RPMI7951 (cell line): Measurements from ENCODE around the gene RAB31. TPM values are rescaled to one million over a fixed set of nuclear protein-coding genes. Genes with fewer than 3 reads are reported as not detected.
A peak's percentile ranks its signal among the peaks of the same experiment; 100 is the strongest.

Experiments used
- DNase-seq: peaks from one replicate; pipeline ENCODE4 v3.0.0-alpha.2; 2012; ENCODE audit warnings: low read depth
- total RNA-seq: library from RNA; depleted of rRNA; stranded (reverse); fragments of >200 nt; shearing (Covaris generic); gene quantifications from 2 replicates; pipeline ENCODE4 v1.2.3, GENCODE V29; 2014

The RAB31 gene
- total RNA-seq, 1 experiment from 2014 or later = 41.7 TPM

GRCh38 chr18:9862686-9863085 is 154.6 kb downstream of the RAB31 start:
- no peak for DNase-seq

DNA sequence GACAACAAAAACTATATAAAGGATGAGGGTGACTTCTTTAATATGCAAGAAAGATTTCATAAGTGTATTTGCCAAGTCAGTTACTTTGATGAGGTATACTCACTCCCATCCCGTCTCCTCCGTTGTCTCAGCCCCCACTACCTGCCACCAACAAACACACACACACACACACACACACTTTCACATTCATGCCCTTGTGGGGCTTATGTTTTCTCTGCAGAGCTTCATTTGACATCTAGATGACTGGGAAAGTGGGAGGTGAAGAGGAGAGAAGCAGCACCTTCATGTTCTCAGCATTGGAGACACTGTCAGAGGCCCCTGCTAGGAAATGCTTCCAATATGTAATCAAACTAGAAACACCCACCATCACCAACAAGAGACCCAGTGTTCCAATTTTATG is 155.2 kb downstream of the RAB31 start:
- DNase-seq = no peak

- DNase-seq = no peak
Measured at GRCh38 chr18:9865764-9866490, 157.8 kb downstream of the RAB31 start.

DNA sequence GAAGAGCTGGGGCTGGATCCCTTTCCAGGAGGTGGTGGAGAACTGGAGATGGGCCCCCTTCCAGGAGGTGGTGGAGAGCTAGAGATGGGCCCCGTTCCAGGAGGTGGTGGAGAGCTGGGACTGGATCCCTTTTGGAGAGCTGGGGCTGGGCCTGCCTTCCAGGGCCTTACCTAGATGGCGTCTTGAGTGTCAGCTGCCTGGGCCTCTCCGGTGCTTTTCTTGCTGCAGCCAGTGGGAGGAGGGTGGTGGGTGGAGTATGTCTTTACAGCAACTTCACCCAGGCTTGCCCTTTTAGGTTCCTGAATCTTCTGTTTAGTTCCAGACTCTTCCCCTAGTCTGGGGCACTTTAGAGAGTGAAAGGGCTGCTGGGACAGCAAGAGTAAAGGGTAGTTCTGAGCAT is 158.5 kb downstream of the RAB31 start:
- no peak for DNase-seq

- no peak for DNase-seq
Measured at GRCh38 chr18:9867071-9867594, 159.0 kb downstream of the RAB31 start.

DNA sequence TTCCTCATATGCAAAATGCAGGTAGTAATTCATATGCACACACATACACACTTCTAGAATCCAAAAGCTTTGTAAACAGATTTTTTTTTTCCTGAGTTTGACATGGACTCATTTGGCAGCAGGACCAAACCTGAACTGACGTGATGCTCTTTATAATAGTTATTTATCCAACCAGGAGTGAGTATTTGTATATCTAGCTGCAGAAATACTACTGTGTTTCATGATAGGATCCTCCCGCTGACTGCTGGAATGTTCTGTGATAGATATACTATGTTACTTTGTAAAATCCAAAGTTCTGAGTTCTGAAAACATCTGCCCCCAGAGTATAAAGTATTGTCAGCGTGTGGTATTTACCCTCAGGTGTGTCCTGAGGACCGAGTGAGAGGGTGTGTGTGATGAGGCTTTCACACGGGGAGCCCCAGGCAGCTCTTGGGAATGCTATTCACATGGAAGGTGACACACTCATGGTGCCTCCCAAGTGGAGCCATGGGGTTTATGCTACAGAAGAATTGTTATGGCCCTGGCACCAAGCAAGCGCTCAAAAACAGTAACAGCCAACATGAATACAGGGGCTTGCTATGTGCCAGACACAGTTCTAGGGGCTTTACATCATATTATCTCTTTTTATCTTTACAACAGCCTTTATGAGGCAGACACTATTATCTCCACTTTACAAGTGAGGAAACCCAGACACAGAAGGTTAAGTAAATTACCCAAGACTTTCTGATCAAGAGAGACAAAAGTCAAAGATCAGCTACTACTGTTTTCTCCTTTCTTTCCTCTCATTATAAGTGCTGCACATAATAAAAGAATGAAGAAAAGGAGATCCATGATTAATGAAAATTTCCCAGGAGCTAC is 161.0 kb downstream of the RAB31 start:
- no peak for DNase-seq

DNA sequence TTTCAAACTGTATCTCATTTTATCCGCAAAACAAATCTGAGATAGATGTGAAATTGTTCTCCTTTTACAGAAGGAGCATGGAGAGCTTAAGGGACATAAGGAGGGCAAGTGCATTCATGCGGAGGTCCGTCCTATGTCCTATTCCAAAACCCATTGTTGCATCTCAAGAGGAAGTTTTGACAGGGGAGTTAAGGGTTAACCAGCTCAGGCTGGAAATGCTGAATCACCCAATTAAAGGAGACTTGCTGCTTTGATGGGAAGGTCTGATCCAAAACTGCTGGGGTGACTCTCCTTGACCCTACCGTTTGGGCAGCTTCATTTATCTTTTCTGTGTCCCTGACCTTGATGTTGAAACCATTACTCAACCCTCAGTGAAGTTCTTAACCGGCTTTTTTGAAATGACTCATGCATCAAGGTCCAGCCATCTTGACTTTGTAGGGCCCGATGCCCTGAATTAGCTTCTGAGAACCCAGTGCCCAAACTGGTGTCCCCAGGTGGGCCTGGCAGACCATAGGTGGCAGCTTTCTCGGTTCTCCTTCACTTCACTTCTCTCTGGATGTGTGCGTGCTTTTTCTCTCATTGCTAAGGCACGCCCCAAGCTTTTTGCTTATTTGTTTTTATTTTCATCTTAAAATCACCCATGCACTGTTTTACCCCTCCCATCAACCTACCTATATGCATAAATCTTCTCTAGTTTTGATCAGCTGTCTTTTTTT is 161.8 kb downstream of the RAB31 start:
- peak; percentile 89 for DNase-seq

DNA sequence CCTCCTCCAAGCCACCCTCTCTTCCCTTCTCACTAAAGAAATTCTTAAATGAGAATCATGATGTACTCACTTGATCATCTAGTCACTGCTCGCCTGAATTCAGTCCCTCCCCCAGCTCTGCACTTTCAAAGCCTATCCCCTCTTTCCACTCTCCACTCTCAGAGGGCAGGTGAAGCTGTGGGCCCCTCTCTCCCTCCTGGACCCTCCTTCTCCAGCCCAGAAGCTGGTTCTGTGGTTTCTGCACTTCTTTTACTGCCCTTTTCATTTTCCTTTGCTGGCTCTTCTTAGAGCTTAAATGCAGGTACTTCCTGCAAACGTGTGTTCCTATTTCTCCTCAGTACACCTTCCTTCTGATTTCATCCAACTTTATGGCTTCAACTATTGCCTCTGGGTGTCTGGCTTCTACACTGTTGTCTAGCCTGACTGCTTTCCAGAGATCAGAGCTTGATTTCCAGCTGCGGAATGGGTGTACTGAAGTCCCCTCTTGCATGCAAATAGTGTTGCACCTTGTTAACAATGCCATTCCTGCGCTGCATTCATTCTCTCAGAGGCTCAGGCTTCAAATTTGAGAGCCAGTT is 162.4 kb downstream of the RAB31 start:
- DNase-seq = no peak

DNA sequence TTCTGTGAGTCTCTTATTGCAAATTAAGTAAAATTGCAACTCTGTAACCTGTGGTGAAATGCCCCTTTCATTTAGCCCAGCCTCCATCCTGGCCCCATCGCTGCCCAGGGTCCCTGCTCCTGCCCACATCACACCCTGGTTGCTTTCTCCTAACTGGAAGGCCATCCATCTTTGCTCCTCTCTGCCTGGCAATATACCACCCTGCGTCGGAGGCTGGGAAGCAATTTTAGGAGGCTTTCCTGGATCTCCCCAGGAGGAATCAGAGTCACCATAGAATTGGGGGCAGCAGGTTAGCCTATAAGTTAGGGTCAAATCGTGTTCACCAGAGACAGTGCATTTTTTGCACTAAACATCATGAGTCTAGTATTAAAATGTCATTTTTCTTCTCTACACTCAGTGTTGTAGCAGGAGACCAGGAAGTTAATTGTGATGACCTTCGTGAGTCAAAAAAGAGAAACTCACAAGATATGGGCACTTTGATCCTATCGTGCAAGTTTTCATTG is 163.2 kb downstream of the RAB31 start:
- no peak for DNase-seq

- DNase-seq = no peak
Measured at GRCh38 chr18:9872823-9873222, 164.7 kb downstream of the RAB31 start.

DNA sequence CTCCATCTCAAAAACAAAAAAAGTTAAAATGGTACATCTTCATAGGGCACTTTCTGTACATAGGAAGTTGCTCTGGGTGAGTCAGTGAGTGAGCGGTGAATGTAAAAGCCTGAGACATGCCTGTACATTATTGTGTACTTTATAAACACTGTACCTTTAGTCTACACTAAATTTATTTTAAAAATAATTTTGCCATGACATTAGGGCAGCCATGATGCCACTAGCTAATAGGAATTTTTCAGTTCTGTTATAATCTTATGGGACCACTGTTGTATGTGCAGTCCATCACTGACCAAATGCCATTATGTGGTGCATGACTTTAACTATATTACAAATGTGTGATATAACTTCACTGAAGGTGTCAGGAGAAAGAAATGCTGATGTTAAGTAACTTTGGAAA is 166.6 kb downstream of the RAB31 start:
- DNase-seq = no peak

DNA sequence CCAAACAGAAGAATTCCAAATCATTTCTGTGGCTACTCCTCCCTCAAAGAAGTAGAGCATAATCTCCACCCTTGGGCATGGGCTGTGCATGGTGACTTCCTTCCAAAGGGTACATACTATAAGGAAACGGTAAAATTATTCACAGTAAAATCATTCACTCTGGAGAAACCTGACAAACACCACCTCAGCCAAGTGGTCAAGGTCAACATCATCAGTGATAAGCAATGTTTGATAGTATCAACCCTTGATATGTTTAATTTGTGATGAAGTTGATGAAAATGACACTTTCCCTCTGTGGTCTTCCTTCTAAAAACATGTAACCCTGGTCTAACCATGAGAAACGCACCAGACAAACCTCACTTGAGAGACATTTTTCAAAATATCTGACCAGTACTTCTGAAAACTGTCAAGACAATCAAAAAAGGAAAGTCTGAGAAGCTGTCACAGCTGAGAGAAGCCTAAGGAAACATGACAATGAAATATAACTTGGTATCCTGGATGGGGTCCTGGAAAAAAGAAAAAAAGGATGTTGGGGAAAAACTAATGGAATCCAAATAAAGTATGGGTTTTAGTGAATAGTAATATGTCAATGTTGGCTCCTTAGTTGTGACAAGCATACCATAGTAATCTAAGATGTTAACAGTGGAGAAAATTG is 168.2 kb downstream of the RAB31 start:
- no peak for DNase-seq

DNA sequence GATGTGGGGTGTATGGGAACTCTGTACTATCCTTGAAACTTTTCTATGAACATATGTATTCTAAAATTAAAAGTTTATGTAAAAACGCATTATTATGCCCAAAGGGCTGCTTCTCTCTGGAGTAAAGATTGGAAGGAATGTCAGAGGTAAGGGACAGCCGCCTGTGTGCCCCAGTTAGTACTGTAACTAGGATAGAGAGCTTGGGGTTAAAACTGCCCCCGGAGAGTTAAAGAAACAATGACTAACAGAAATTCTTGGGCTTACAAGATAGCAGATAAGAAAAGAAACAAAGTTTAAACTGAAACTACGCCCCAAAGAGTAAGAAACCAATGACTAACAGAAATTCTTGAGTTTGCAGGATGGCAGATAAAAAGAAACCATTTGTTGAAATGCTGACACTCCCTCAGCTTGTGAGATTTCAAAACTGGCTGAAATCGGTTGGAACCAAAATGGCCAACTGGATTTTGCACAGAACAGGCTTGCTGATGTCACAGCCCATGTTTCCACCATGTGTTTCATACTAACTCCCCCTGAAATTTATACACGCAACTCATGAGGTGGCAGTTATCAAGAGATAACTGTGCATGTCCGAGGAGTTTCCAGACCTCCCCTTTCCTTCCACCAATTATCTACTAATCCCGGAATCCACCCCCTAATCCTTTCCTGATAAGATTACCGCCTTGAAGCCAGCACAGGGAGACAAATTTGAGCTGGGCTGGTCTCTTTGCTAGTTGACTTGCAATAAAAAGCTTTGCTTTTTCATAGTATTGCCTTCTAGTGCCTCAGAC is 169.0 kb downstream of the RAB31 start:
- peak; percentile 90 for DNase-seq

DNA sequence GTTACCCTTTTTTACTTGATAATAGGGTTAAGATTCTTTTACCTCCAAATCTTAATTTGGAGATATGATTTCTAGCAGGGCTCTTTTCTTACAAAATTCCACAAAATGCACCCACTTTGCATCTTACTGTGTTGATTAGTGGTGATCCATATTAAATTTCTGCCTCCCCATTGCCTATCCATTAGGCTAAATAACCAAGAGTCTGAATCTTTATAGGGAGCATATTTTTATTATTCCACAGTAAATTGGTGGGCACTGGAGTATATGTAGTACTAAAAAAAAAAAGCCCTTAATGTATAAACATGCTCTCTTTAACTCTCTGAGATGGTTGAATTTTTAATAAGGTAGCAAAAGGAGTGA is 169.5 kb downstream of the RAB31 start:
- no peak for DNase-seq

DNA sequence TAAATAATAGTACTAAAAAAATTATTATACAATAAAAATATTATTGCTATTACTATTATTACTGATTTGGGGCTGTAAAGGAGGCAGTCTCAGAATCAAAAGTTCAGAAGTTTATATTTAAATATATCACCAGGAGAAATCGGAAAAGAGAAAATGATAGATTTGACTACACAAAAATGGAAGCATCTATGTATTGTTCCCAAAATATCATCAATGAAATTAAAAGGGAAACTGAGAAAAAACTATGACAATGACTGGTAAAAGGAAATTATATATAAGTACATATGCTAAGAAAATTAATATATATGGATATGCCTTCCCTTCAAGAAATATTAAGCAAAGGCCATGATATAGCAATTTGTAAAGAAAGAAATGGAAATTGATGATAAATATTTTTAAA is 170.0 kb downstream of the RAB31 start:
- no peak for DNase-seq

DNA sequence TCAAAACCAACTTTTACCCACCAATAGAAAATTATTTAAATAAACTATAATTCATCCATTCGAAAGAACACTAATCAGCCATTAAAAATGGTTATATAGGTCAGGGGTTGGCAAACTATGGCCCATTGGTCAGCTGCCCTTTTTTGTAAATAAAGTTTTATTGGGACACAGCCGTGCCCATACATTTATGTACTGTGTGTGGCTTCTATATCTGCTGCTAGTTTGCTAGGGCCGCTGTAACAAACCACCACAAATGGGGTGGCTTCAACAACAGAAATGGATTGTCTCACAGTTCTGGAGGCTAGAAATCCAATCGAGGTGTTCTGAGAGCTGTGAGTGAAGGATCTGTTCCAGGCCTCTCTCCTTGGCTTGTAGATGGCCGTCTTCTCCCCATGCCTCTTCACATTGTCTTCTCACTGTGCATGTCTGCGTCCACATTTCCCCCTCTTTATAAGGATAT is 170.7 kb downstream of the RAB31 start:
- no peak for DNase-seq

DNA sequence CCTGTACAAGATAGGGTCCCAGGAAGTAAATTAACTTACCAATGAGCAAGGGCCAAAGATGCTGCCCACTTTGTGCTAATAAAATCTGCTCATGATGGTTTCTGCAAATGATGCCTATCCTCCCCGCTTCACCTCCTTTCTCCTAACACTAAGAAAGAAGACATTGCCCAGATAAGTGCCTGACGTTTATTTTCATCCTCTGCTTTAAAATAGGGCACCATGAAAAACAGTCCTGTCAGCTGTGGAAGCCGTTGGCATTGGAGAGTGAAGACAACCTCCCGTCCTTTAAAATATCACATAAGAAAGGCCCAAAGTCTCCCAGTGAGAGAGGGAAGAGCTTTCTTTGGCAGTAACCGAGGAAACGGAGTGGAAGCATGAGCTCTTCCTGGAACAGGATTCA is 176.0 kb downstream of the RAB31 start:
- no peak for DNase-seq

GRCh38 chr18:9884532-9885140 is 176.5 kb downstream of the RAB31 start:
- no peak for DNase-seq

DNA sequence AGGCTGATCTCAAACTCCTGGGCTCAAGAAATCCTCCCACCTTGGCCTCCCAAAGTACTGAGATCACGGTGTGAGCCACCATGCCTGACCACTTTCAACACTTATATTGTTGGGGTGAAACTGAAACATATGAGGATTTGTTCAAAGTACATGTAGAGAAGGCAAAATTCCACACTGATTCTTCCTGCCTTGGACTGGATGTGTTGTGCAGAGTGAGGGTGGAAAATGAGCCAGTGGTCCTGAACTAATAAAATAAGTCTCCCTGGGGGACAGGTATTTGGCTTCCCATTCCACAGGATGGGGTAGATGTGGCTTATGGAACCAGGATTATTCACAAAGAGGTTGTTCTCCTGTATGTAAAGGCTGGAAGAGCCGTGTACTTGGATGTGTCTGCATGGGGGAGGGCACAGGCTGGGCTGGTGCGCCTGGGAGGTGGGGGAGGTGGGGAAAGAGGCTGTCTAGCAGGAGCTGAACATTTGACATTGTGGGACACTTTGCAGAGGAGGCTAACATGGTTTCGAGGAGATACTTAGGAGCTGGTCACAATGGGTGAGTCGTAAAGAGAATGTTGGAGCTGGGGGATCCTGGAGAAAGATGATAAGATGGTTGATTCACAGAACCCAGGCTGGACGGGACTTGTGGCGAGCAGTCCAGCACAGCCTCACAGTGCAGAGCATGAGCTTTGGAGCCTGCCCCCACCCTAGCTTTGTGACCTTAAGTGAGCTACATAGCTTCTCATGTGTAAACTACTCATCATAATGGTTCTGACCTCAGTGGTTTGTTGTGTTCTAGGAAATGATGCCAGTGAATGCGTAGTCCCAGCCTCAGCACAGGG is 177.3 kb downstream of the RAB31 start, which contains the start of gene TXNDC2:
Gene TXNDC2 (plus strand): TSS at position 804 of the 835 bp plus-strand sequence. CDS start 708 bp downstream, outside the sequence.
- DNase-seq = no peak
